ENCODE measurements around the gene ADAMTSL3. TPM values are rescaled to one million over a fixed set of nuclear protein-coding genes. Genes with fewer than 3 reads are reported as not detected.
A peak's percentile ranks its signal among the peaks of the same experiment; 100 is the strongest.

ADAMTSL3 gene
- polyA plus RNA-seq, 3 donors = 2.4 to 4.7 (median 4.1) TPM

GRCh38 chr15:83978588-83978987 is 324.7 kb downstream of the ADAMTSL3 start:
- no peak for DNase-seq

GRCh38 chr15:83980637-83981036 is 326.7 kb downstream of the ADAMTSL3 start:
- no peak for DNase-seq

GRCh38 chr15:83982748-83983147 is 328.8 kb downstream of the ADAMTSL3 start:
- no peak for DNase-seq

GRCh38 chr15:83983634-83984458 is 329.9 kb downstream of the ADAMTSL3 start:
- DNase-seq = no peak

GRCh38 chr15:83984601-83985000 is 330.7 kb downstream of the ADAMTSL3 start:
- no peak for DNase-seq

GRCh38 chr15:83991163-83991562 is 337.2 kb downstream of the ADAMTSL3 start:
- DNase-seq = no peak

- DNase-seq = no peak
These were observed 338.6 kb downstream of the ADAMTSL3 start for GRCh38 chr15:83992324-83993031.

- DNase-seq = no peak
These were observed 339.7 kb downstream of the ADAMTSL3 start for GRCh38 chr15:83993591-83993990.

- no peak for DNase-seq
These were observed 344.6 kb downstream of the ADAMTSL3 start for GRCh38 chr15:83998486-83998885.

GRCh38 chr15:83999396-84000135 is 345.6 kb downstream of the ADAMTSL3 start:
- DNase-seq = no peak

GRCh38 chr15:84001037-84001436 is 347.1 kb downstream of the ADAMTSL3 start:
- DNase-seq = no peak

- no peak for DNase-seq
These were observed 347.7 kb downstream of the ADAMTSL3 start for GRCh38 chr15:84001655-84002054.

GRCh38 chr15:84003791-84004503 is 350.0 kb downstream of the ADAMTSL3 start:
- DNase-seq = no peak

GRCh38 chr15:84006421-84006820 is 352.5 kb downstream of the ADAMTSL3 start:
- DNase-seq = peak; percentile 17

- no peak for DNase-seq
These were observed 355.7 kb downstream of the ADAMTSL3 start for GRCh38 chr15:84009616-84010015.

- no peak for DNase-seq
These were observed 356.3 kb downstream of the ADAMTSL3 start for GRCh38 chr15:84010246-84010645.

GRCh38 chr15:84016371-84016770 is 362.4 kb downstream of the ADAMTSL3 start:
- DNase-seq = no peak

- DNase-seq = no peak
These were observed 368.6 kb downstream of the ADAMTSL3 start for GRCh38 chr15:84022516-84022915.

- DNase-seq = no peak
These were observed 369.7 kb downstream of the ADAMTSL3 start for GRCh38 chr15:84023636-84024035.

GRCh38 chr15:84033793-84034553 is 380.1 kb downstream of the ADAMTSL3 start:
- no peak for DNase-seq

Data from renal pelvis (tissue), 4 donors.